Tracheal epithelial cell (primary cell): ENCODE measurements around the gene ENKUR. TPM values are rescaled to one million over a fixed set of nuclear protein-coding genes. Genes with fewer than 3 reads are reported as not detected.

Experiments
- total RNA-seq: library from RNA; depleted of rRNA; stranded (reverse); fragments of >200 nt; gene quantifications from 2 replicates; pipeline ENCODE4 v1.2.1, GENCODE V29; 2014

The ENKUR gene, protein sequence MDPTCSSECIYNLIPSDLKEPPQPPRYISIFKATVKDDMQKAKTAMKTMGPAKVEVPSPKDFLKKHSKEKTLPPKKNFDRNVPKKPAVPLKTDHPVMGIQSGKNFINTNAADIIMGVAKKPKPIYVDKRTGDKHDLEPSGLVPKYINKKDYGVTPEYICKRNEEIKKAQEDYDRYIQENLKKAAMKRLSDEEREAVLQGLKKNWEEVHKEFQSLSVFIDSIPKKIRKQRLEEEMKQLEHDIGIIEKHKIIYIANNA
- total RNA-seq: under 0.01 TPM in 2 replicates

DNA sequence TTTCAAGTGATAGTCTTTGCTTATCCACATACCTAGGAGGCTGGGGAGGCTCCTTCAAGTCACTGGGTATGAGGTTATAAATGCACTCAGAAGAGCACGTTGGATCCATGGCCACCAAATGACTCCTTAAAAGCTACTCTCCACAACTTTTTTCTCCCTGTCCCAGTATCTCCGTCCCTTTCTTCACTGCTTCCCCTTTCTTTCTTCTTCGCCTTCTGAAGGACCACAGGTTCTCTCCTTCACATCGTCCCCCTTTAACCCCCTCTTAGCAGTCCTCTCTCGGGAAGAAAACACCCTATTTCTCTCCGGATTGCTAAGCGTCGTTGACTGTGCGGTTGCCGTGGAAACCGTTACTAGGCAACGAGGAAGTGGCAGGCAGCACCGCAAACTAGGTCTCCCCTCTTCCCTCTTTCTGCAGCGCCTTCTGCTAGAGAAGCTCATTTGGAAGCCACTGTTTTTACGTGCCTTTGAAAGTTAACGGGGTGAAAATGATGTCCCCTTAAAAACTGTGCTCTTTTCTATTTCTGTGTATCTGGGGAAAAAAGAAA, at the start of gene ENKUR:
ENKUR (minus strand) TSS at position 331 of the 548 bp plus-strand sequence; CDS start at position 109, 222 bp downstream.

DNA sequence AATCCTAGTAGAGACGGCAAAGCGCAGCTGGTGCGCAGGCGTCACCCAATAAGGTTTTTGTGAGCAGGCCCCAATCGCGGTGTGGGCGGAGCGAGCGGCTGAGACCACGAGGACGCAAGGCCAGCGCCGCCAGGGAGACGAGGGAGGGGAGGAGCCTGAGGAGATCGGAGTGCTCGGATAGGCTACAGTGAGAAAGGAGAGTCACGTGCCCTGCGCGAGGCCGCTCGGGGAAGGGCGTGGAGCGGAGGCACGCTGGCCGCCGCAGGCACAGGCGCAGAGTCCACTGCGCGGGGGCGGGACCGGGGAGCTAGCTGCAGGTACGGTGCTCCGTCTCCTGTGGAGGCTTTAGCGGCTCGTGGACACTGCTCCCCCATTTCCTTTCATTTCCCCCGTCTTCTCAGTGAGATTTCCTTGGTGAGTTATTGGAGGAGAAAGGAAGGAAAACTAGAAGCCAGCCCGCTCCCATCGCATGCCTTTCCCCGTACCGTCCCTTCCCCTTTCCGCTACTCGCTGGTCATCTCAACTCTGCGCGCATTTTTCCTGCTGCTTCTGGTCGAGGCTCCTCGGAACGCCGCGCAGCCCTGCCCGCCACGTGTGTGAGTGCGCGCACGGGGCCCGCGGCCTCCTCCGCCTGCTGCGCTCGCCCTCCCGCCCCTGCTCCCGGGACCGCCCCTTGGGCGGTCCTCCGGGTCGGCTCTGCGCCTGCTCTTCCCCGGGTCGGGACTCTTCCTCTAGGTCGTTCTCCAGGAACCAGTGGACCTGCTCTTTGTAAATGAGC, 607 bp upstream of the ENKUR start, which contains the start of gene THNSL1:
THNSL1 (plus strand) TSS at position 237 of the 778 bp plus-strand sequence. CDS start 6,612 bp downstream, outside the sequence.

DNA sequence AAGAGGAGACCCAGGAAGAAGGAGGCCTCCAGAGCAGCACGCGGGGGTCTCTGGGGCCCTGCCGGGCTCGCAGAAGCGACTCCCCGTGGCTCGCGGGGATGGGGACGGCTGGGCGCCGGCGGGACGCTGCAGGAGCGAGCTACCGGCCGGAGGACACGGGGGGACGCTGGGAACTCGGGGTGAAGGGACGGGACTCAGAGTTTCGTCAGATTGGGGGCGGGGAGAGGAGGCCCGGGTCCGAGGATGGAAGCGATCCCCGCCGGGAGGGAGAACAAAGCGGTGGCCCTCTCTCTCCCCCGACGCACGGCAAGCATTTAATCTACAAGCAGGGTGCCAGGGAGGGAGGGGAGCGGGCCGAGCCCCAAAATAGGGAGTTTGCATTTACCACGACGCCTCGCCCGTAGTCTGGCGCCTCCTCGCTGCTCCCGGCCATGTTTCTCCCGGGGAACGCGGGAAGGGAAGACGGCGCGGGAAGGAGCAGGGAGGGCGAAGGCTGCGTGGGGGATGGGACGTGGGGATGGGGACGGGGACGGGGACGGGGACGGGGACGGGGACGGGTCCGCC, 63.7 kb downstream of the ENKUR start, which contains the start of gene PRTFDC1:
PRTFDC1 (minus strand) TSS at position 464 of the 564 bp plus-strand sequence; CDS start at position 433, 31 bp downstream.

Other genes starting within 250 kb of the ENKUR start
- gene PRTFDC1, start 63.6 kb downstream of the ENKUR start, total RNA-seq: 6.8 and 8.2 TPM in 2 replicates
- gene THNSL1, start 454 bp upstream of the ENKUR start, total RNA-seq: 4.6 and 9.0 TPM in 2 replicates
- gene GPR158, start 158.8 kb upstream of the ENKUR start, total RNA-seq: under 0.01 TPM in 1 of 2 replicates, not detected in the other